ENCODE results near the gene METTL25B.

Gene METTL25B

DNA sequence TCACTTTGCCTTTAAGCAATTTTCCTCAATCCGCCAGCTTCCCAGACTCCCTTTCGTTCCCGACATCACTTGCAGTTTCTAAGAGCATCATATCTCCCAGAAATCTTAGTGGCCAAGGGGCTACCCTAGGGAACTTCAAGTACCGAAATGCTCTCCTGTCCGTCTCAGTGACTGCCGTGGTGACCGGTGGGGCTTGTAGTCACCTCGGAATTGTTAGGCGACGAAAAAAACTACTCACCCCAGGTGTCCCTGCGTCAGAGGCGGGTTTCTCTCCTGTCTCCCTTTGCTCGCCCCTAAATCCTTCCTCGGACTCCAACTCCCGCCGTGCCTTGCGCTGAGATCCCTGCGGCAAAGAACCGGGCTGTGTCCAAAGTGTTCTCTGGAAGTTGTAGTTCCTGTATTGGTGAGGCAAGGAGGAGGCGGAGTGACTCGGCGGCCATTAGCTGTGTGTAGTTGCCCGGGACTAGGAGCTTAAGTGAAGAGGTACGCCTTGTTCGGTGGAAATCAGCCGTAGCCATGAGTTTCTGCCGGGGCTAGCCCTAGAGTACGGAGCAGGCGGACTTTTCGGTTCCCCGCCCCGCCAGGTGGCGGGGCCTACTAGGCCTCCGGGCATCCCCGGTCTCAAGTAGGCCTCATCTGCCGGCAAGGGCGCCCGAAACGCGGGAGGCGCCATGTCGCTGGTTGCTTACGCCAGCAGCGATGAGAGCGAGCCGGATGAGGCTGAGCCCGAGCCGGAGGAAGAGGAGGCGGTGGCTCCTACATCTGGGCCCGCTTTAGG, 39.0 kb downstream of the METTL25B start, which contains the start of gene PRCC:
TSS of gene PRCC (plus strand) at position 435 of the 778 bp plus-strand sequence. CDS start at position 672, 237 bp downstream.
- CTCF ChIA-PET, result interaction anchor here (0.6 to 9.6 kb wide), 7 partner anchors 15 to 122 kb away, joined by 3 to 95 read pairs (median 3); partner anchors contain the start of genes ISG20L2, METTL25B and NTRK1
- peak; percentile 99 for DNase-seq
- Mint-ChIP-seq H3K4me3 (no peak within 1 kb of the TSS), H3K27ac (no peak within 1 kb of the TSS), H3K9me3 (no peaks in the 10 kb centered on the region), H3K27me3 (peaks cover 4% of the 10 kb centered on the region), H3K36me3 (peaks cover 25% of the 10 kb centered on the region), H3K4me1 (peaks cover 43% of the 10 kb centered on the region)

DNA sequence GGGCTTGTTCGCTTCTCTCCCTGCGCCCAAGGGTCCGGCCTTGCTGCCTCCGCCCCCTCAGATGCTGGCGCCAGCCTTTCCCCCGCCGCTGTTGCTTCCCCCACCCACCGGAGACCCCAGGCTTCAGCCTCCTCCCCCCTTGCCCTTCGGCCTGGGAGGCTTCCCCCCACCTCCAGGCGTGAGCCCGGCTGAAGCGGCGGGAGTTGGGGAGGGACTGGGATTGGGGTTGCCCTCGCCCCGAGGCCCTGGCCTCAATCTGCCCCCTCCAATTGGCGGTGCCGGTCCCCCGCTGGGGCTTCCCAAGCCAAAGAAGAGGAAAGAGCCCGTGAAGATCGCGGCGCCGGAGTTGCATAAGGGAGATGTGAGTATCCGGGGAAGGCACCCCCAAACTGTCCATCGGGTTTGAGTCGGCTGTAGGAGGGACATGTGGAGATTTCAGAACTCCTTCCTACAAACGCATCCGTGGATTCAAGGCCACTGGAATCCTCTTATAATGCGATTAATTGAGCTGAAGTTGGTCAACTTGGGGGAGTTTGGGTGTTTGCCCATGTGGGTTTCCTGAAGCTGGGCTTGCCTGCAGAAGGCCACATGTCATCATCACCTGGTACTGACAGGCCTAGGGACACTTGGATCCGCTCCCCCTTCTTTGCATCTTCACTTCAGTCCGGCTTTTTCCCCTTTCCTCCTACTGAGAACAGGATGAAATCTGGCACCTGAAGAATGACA, 39.8 kb downstream of the METTL25B start:
- CTCF ChIA-PET, result interaction anchor here (0.6 to 9.6 kb wide), 3 partner anchors 41 to 78 kb away, joined by 3 to 95 read pairs (median 4); partner anchors contain the start of genes ISG20L2 and METTL25B
- Mint-ChIP-seq H3K9me3 (no peaks in the 10 kb centered on the region), H3K27ac (no peak overlapping the region), H3K4me1 (peaks cover 51% of the 10 kb centered on the region), H3K36me3 (peaks cover 32% of the 10 kb centered on the region), H3K4me3 (no peak overlapping the region), H3K27me3 (peaks cover 2% of the 10 kb centered on the region)
- peak; percentile 61 for DNase-seq

DNA sequence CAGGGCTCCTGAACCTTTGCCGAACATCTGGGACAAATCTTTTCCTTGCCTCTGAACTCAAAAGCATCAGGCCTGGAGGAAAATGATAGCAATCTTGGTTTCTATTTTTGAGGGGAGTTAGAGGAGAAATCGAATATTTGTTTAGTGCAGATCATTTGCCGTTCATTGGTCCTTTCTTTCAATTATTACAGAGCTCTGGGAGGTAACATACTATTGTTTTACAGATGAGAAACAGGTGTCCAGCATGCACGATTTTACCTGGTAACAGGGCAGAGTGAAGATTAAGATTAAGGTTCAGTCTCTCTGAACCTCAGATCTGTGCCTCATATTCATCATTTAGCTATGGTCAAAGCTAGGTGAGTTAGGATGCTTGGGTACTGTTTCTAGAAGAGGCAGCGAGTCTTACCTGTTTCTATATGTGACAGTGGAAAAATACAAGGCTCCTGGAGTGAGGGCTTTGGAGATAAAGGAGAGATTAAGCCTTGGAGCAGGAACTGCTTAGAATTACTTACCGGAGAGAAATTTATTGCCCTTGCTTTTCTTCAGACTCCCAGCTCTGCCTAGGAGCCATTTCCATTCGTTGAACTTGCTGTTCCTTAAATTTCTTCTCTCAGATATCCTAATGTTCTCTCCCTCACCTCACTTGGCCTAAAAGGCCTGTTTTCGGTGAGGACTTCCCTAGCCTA, 40.5 kb downstream of the METTL25B start:
- Mint-ChIP-seq H3K36me3 (peaks cover 39% of the 10 kb centered on the region), H3K27ac (peak overlapping the region; percentile 3), H3K9me3 (no peaks in the 10 kb centered on the region), H3K4me1 (peaks cover 57% of the 10 kb centered on the region), H3K27me3 (no peaks in the 10 kb centered on the region), H3K4me3 (no peak overlapping the region)
- CTCF ChIA-PET, result interaction anchor here (1.9 to 9.6 kb wide), 3 partner anchors 28 to 79 kb away, joined by 4 to 95 read pairs (median 23); partner anchors contain the start of genes ISG20L2 and METTL25B
- DNase-seq, result no peak

DNA sequence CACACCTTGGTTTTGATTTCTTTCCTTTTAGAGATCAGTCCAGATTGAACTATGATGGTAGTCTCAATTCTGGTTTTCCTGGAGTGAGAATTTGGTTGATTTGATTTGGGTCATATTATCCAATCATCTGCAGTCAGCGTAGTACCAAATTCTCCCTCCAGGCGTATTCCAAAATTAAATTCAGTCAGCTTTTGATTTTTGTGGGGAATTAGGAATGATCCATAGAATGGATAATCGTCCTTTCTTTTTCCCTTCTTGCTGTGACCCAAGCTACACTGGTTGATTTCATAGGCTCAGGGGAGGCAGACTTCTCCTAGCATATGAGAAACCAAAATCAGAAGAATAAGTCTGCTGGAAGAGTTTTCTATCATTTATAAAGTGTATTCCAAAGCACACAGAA, 44.0 kb downstream of the METTL25B start:
- H3K27me3 Mint-ChIP-seq, result no peaks in the 10 kb centered on the region
- no peak overlapping the region for H3K4me3 Mint-ChIP-seq
- no peak overlapping the region for H3K27ac Mint-ChIP-seq
- peaks cover 43% of the 10 kb centered on the region for H3K36me3 Mint-ChIP-seq
- CTCF ChIA-PET, result interaction anchor here (1.1 to 9.6 kb wide), 6 partner anchors 9 to 117 kb away, joined by 3 to 95 read pairs (median 4); partner anchors contain the start of genes ISG20L2 and METTL25B
- no peak for DNase-seq
- H3K9me3 Mint-ChIP-seq, result no peaks in the 10 kb centered on the region
- H3K4me1 Mint-ChIP-seq, result peaks cover 57% of the 10 kb centered on the region

DNA sequence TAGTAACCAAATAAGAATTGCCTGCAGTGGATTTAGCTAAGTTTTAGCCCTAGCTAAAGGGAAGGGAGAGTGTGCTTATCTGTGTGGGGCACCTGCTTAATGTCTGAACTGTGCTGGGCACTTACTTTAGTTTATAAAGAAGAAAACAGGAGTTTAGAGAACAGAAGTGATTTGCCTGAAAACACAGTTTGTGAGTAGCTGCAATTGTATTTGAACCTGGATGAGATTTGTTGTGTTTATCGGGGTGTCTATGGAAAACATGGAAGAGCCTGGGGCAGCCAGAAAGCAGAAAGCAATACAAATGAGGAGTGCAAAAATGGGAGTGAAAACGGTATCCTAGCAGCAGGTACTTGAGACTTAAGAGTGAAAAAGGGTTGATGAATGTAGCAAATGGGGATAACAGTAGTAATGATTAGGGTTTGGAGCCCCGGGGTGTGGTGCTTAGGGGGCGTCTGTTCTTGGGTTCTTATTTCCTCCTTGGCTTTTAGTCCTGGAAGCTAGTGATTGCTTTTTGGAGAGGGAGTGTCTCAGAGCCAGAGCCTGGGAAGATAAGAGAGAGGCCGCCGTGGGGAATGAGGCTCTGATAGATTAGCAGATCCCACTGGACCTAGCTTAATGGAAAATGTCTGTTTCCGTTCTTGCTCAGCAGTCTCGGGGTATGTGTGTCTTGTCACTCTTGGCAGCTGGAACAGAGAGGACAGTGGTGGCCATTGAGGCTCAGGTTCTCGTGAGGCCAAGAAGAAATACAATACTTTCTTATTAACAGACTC, 44.6 kb downstream of the METTL25B start:
- Mint-ChIP-seq H3K4me1 (peaks cover 62% of the 10 kb centered on the region), H3K27ac (no peak overlapping the region), H3K4me3 (no peak overlapping the region), H3K36me3 (peaks cover 43% of the 10 kb centered on the region), H3K9me3 (no peaks in the 10 kb centered on the region), H3K27me3 (no peaks in the 10 kb centered on the region)
- CTCF ChIA-PET, result interaction anchor here (1.1 to 9.6 kb wide), 6 partner anchors 9 to 116 kb away, joined by 3 to 95 read pairs (median 4); partner anchors contain the start of genes ISG20L2 and METTL25B
- DNase-seq, result no peak

DNA sequence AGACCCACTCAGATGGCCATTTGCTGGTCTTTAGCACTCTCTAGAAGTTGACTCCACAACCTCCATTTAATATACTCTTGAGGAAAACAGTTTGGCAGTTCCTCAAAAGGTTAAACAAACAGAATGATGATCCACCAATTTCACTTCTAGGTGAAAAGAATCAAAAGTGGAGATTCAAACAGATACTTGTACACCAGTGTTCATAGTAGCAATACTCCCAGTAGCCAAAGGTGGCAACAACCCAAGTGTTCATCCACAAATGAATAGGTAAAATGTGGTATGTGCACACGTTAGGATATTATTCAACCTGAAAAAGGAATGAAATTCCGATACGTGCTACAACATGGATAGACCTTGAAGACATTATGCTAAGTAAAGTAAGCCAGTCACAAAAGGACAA, 45.3 kb downstream of the METTL25B start:
- CTCF ChIA-PET, result interaction anchor here (4.8 to 9.6 kb wide), 2 partner anchors 24 to 47 kb away, joined by 23 to 95 read pairs; partner anchors contain the start of genes ISG20L2 and METTL25B
- Mint-ChIP-seq H3K27me3 (no peaks in the 10 kb centered on the region), H3K4me1 (peaks cover 63% of the 10 kb centered on the region), H3K36me3 (peaks cover 40% of the 10 kb centered on the region), H3K9me3 (no peaks in the 10 kb centered on the region), H3K27ac (no peak overlapping the region), H3K4me3 (no peak overlapping the region)
- DNase-seq, result no peak

DNA sequence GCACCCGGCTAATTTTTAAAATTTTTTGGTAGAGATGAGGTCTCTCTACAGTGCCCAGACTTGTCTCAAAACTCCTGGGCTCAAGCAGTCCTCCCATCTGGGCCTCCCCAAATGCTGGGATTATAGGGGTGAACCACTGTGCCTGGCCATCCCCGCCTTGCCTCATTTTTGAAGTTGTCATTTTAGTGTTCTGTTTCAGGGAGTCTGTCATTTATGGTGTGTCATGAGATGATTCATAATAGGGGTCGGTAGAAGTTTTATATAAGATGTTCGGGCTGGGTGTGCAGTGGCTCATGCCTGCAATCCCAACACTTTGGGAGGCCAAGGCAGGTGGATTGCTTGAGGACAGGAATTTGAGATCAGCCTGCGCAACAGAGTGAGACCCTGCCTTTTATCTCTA, 47.5 kb downstream of the METTL25B start:
- Mint-ChIP-seq H3K36me3 (peaks cover 29% of the 10 kb centered on the region), H3K27me3 (no peaks in the 10 kb centered on the region), H3K4me3 (no peak overlapping the region), H3K4me1 (peaks cover 43% of the 10 kb centered on the region), H3K9me3 (no peaks in the 10 kb centered on the region), H3K27ac (no peak overlapping the region)
- DNase-seq, result no peak
- CTCF ChIA-PET, result interaction anchor here (1.6 kb wide), 1 partner anchor 50 kb away, joined by 7 read pairs; no protein-coding TSS in a partner anchor

DNA sequence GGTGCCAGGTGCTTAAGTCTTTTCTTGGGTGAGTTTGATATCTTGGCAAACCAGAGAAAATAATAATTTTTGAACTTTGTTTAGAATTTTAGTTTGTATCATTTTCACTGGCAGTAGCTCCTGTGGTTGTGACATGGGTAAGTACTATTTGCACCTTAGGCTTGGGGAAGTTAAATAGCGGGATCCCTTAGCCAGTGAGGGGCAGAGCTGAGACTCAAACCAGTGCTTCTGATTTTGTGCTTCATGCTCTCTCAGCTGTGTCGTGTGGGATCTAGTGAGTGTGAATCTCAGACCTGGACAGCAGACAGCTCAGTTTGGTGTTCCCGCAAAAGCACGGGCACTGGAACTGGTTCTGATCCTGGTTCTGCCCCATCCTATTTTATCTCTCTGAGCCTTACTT, 48.7 kb downstream of the METTL25B start:
- peaks cover 32% of the 10 kb centered on the region for H3K36me3 Mint-ChIP-seq
- peaks cover 47% of the 10 kb centered on the region for H3K4me1 Mint-ChIP-seq
- CTCF ChIA-PET, result interaction anchor here (0.8 to 1.6 kb wide), 2 partner anchors 51 to 132 kb away, joined by 3 to 7 read pairs; no protein-coding TSS in a partner anchor
- no peak for DNase-seq
- H3K4me3 Mint-ChIP-seq, result no peak overlapping the region
- no peaks in the 10 kb centered on the region for H3K27me3 Mint-ChIP-seq
- H3K27ac Mint-ChIP-seq, result no peak overlapping the region
- no peaks in the 10 kb centered on the region for H3K9me3 Mint-ChIP-seq

DNA sequence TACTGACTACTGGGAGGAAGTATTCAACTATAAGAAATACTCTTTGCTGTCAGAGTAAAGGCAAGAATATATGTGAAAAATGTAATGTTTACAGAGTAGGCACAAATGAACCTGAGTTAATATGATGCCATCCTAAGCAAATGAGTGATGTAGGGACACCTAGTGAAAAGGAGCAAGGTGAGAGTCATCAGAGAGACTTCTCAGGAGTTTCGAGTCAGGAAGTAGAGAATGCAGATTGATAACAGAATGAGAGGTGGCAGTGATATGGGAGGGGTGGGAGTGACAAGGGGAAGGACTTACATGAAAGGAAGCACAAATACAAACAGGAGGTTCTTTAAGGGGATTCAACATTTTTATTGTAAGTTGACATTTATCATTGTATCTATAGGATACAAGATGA, 49.3 kb downstream of the METTL25B start:
- Mint-ChIP-seq H3K36me3 (peaks cover 33% of the 10 kb centered on the region), H3K4me1 (peaks cover 43% of the 10 kb centered on the region), H3K4me3 (no peak overlapping the region), H3K27me3 (no peaks in the 10 kb centered on the region), H3K27ac (no peak overlapping the region), H3K9me3 (no peaks in the 10 kb centered on the region)
- DNase-seq, result no peak
- CTCF ChIA-PET, result interaction anchor here (0.8 to 1.6 kb wide), 2 partner anchors 51 to 132 kb away, joined by 3 to 7 read pairs; no protein-coding TSS in a partner anchor

DNA sequence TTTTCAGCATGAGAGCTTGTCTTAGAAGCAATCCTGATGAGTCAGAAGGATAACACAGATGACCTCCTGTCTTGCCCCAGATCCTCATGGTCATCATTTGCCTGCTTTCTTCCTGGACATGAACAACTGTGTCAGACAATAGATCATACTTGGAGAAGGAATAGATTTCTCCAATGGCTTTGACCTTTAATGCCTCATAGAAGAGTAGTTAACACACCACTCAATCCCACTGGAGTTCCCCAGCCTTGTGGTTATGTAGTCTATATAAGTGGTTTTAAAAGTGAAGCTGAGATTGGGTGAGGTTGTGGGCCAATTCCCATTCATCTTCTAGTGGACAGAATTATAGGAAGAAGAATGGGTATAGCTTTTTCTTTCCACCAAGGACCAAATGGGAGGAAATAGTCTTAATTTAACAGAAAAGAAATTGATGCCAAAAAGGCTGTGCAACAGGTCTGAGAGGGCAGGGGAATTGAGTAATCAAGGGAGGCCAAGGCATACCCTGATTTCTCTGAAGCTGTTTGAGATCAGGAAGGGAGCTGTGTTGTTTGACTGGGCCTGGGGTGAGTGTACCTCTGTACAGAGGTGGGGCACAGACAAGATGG, 53.4 kb downstream of the METTL25B start:
- Mint-ChIP-seq H3K4me1 (peaks cover 27% of the 10 kb centered on the region), H3K27ac (no peak overlapping the region)
- CTCF ChIA-PET, result interaction anchor here (0.6 to 2.2 kb wide), 9 partner anchors 10 to 111 kb away, joined by 3 to 9 read pairs (median 4); no protein-coding TSS in a partner anchor

DNA sequence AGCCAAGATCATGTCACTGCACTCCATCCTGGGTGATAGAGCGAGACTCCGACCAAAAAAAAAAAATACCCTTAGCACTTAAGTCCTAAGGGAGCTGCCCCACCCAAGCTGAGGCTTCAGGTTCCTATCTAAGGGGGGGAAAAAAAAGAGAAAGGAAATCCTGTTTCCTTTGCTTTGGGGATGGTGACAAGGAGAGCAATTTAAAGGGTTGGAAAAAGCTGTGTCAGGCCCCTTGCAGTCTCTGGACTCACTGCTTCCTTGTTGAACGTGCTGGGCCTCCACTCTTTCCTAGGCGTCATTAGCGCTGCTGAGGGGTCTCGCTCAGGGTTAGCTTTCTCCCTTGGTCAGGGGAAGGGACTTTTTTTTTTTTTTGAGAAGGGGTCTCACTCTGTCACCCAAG, 57.2 kb downstream of the METTL25B start:
- Mint-ChIP-seq H3K27me3 (no peaks in the 10 kb centered on the region), H3K4me1 (peaks cover 19% of the 10 kb centered on the region), H3K36me3 (peaks cover 47% of the 10 kb centered on the region), H3K9me3 (no peaks in the 10 kb centered on the region), H3K4me3 (no peak overlapping the region), H3K27ac (no peak overlapping the region)
- DNase-seq, result no peak
- CTCF ChIA-PET, result interaction anchor here (0.6 to 2.2 kb wide), 5 partner anchors 16 to 105 kb away, joined by 3 to 9 read pairs (median 3); no protein-coding TSS in a partner anchor

More for the DNA sequence above, 53.4 kb downstream of the METTL25B start:
- no peak for DNase-seq
- Mint-ChIP-seq H3K27me3 (no peaks in the 10 kb centered on the region), H3K9me3 (no peaks in the 10 kb centered on the region), H3K36me3 (peaks cover 30% of the 10 kb centered on the region), H3K4me3 (no peak overlapping the region)

All from activated naive CD4-positive, alpha-beta T cell treated with anti-CD3 and anti-CD28 coated beads, Interleukin-2, amount 10 ng/mL, durations not matched to agents 7 days and 5 days (primary cell).